IPS-NIHi7 (cell line): Measurements from ENCODE around the gene TMEM14C.

Experiments
- DNase-seq: peaks from one replicate; pipeline ENCODE4 v3.0.0; 2012; ENCODE audit warnings: mixed read lengths; ENCODE audit errors: extremely low spot score

The TMEM14C gene

GRCh38 chr6:10722820-10723566 is at the start of gene TMEM14C:
TMEM14C (plus strand) TSS chr6:10723070; CDS start chr6:10724614, 1,544 bp downstream.
- DNase-seq: peak; percentile 99

DNA sequence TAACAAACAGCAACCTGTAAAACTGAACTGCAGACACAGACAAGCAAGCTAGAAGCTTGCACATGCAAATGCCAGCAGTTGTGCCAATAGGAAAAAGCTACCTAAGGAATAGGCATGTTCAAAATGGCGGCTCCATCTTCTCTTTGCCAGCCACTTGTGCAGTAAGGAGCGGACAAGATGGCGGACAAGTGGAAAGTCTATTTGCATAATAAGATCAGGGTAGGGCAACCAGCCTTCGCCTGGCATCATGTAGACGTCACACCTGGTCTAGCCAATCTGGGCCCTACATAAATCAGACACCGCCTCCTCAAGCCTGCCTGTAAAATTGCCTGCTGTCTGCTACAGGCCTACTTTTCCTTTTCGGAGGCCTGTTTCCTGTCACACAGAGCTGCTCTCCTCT is 46.5 kb upstream of the TMEM14C start:
- no peak for DNase-seq

DNA sequence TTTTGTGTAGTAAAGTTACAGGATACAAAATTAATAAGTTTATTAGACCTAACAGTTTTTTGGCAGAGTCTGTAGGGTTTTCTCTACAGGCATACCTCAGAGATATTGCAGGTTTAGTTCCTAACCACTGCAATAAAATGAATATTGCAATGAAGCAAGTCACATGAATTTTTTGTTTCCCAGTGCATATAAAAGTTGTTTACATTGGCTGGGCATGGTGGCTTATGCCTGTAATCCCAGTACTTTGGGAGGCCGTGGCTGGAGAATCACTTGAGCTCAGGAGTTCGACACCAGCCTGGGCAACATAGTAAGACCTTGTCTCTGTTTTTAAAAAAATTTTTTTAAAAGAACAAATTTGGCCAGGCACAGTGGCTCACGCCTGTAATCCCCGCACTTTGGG is 44.4 kb upstream of the TMEM14C start:
- no peak for DNase-seq

DNA sequence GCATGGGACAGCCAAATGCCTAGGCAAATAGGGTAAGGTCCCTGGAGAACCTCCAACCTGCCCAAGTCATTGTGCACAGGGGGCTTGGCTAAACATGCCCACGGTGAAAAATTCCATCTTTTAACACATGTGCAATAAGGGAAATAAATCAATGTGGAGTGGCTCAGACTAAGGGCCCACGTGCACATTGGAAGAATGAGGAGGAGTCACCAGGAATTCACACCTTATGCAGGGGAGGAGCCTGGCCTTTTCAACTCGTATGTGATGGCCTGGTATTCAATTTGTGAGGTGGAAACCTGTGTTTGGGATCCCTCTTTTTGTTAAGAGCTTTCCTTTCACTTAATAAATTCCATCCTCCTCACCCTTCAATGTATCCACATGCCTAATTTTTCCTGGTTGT is 41.1 kb upstream of the TMEM14C start:
- no peak for DNase-seq

DNA sequence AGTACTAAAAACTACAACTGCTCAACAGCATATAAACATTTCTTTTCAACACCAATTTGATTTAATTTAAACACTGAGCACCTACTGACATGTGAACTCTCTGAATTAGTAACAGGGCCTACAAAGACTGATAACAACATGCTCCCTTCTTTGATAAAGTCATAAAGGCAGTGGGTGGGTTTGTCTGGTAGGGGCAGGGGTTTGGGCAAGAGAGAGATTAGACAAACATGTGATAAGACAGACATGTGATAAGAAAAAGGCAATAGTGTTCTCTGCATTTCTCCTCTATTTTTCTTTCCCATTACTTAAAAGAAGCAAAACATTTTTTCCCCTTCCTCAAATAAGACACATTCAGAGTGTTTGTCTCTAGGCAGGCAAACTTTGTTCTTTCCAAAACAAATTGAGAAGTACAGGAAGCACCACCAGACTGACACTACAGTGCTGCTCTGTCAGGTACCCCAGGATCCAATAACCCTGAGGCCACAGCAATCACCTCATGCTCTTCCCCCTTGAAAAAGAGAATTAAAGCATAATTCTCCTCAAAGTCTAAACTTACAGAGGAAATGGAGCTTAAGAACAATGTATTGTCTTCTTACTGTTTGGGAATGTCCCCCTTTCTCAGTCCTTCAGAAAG is 40.4 kb upstream of the TMEM14C start:
- no peak for DNase-seq

DNA sequence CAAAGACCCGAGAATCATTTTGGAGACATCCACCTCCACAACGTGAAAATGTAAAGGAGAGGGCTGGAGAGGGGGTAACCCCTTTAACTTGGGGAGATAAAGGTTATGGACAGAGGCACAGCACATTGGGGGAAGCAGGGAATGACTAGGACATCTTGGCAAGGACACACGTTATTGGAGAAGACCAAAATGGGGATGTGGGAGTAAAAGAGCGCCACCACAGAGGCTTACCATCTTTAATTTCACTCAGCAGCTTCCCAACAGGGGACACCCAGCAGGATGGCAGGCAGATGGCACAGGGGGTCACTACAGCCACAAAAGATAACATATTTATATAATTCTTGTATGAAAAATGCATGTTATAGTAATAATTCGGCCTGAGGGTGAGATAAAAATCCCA is 38.3 kb upstream of the TMEM14C start:
- DNase-seq: no peak

GRCh38 chr6:10685092-10685915 is 37.6 kb upstream of the TMEM14C start:
- no peak for DNase-seq

- no peak for DNase-seq
These were observed 36.0 kb upstream of the TMEM14C start for GRCh38 chr6:10686901-10687300.

DNA sequence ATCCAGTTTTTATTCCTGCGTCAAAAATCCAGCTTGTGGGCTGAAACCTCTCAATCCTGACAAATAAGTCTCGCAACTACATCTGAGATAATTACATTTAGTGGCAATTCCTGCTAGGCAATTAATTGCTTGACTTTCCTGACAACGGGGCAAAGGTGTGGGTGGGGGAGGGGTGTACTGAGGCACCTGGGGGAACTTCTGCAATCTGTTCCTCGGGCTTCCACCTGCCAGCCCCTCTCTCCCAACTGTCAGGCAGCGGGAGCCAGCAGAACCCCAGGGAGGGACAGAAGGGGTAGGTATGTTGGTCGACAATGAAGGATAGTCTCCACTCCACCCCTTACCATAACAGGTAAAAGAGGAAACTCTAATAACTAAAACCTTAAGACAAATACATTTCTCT is 35.3 kb upstream of the TMEM14C start:
- peak; percentile 22 for DNase-seq

GRCh38 chr6:10690651-10691445 is 32.0 kb upstream of the TMEM14C start:
- no peak for DNase-seq

DNA sequence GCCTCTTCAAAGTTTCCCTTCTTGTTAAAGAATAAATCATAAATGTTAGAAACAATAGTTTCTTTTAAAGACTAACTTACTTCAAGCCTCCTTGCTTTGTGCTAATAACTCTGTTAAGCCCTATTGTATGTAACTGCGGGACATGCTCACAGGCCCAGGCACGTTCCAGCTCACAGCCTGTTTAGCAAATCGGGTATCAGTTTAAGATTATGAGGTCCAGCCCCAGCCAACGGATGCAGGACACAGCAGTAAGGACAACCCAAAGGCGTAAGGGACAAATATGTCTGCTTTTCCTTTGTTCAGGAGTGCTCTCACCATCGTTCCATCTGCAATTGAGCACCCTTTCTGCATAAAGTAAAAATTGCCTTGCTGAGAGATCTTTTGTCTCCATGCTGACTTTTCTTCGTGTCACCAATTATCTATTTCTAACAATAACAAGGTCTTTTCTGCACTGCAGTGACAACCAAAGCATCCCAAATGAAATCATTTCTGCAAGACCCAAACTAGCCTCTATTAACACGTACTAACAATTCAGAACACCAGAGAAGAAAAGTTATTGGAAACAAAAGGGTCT is 29.8 kb upstream of the TMEM14C start:
- no peak for DNase-seq

- peak; percentile 95 for DNase-seq
These were observed 28.4 kb upstream of the TMEM14C start, which contains the start of the genes C6orf52 and PAK1IP1 for GRCh38 chr6:10694302-10695085. C6orf52 (minus strand) TSS chr6:10694616; CDS start chr6:10687550, 7,066 bp downstream. PAK1IP1 (plus strand) TSS chr6:10694972; CDS start chr6:10694986, 14 bp downstream.

GRCh38 chr6:10695086-10695657 is 27.7 kb upstream of the TMEM14C start:
- DNase-seq: no peak

- DNase-seq: no peak
These were observed 26.2 kb upstream of the TMEM14C start for GRCh38 chr6:10696655-10697054.

DNA sequence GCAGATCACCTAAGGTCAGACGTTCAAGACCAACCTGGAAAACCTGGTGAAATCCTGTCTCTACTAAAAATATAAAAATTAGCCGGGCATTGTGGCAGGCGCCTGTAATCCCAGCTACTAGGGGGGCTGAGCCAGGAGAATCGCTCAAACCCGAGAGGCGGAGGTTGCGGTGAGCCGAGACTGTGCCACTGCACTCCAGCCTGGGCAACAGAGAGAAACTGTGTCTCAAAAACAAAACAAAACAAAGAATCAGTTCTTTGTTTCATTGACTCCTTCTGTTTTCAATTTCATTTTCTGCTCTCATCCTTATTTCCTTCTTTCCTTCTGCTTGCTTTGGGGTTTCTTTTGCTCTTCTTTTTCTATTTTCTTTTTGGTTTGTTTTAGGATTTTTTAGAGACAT is 8.9 kb upstream of the TMEM14C start:
- no peak for DNase-seq

DNA sequence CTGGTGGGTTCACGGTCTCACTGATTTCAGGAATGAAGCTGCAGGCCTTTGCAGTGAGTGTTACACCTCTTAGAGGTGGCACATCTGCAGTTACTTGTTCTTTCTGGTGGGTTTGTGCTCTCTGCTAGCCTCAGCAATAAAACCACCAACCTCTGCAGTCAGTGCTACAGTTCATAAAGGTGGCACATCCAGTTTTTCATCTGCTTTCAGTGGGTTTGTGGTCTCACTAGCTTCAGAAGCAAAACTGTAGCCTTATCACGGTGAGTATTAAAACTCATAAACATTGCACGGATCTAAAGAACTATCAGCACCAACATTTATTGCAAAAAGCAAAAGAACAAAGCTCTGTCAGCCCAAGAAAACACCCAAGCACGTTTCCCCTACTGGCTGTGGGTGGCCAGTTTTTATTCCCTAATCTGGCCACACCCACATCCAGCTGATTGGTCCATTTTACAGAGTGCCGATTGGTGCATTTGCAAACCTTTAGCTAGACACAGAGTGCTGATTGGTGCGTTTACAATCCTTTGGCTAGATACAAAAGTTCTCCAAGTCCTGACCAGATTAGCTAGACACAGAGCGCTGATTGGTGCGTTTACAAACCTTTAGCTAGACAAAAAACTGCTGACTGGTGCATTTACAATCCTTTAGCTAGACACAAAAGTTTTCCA is 3.4 kb upstream of the TMEM14C start:
- DNase-seq: no peak

GRCh38 chr6:10719964-10720264 is 3.0 kb upstream of the TMEM14C start:
- DNase-seq: no peak

GRCh38 chr6:10720265-10720959 is 2.5 kb upstream of the TMEM14C start:
- no peak for DNase-seq
